CD4-positive, alpha-beta T cell (primary cell): Measurements from ENCODE around the gene ASRGL1. TPM values are rescaled to one million over a fixed set of nuclear protein-coding genes. Genes with fewer than 3 reads are reported as not detected.
A peak's percentile ranks its signal among the peaks of the same experiment; 100 is the strongest.

Source experiments
- ATAC-seq: fragments of 200-7000 bp; cut with Tn5 transposase; one replicate; pipeline ENCODE4 v1.10.0; 2022; ENCODE audit warnings: mild to moderate bottlenecking; ENCODE audit not compliant: poor library complexity
- CTCF ChIA-PET: fragments of 350-600 bp; sonication (Branson Sonifier 250); formaldehyde crosslinking; loops from one replicate; lab custom pipeline; 2021; ENCODE audit warnings: antibody characterized with exemption, inconsistent platforms; lab: Charles Lee
- POLR2A ChIA-PET: fragments of 350-600 bp; sonication (Branson Sonifier 250); formaldehyde crosslinking; loops from one replicate; lab custom pipeline; 2021; ENCODE audit warnings: antibody characterized with exemption, inconsistent platforms; lab: Charles Lee
- DNase-seq, 14 experiments: peaks; one replicate each; pipeline ENCODE4 v3.0.0-alpha.2; 2013 to 2020; ENCODE audit warnings: mixed read lengths in 2 of 14
- H3K27ac ChIP-seq, 2 donors: one replicate each; pipeline versions ENCODE4 v1.5.1 to v1.7.0; 2013; ENCODE audit warnings: low read length in 2 of 2, low read depth in 1 of 2, mild to moderate bottlenecking in 1 of 2
- H3K27me3 ChIP-seq, 2 experiments: 1 replicate in 1 of 2; 2 replicates in 1 of 2; pipeline versions ENCODE4 v1.6.1 to v1.7.0; 2013; ENCODE audit warnings: low read length in 2 of 2, control low read depth in 1 of 2, mild to moderate bottlenecking in 1 of 2, moderate library complexity in 1 of 2; ENCODE audit not compliant: insufficient read depth in 2 of 2, control insufficient read depth in 1 of 2
- H3K36me3 ChIP-seq: one replicate; pipeline ENCODE4 v1.6.1; 2013; ENCODE audit warnings: low read length, control low read depth; ENCODE audit not compliant: insufficient read depth
- H3K4me1 ChIP-seq: one replicate; pipeline ENCODE4 v1.6.1; 2013; ENCODE audit warnings: low read length, control low read depth; ENCODE audit not compliant: insufficient read depth
- H3K4me3 ChIP-seq: one replicate; pipeline ENCODE4 v1.5.1; 2013; ENCODE audit warnings: mild to moderate bottlenecking, low read length, moderate library complexity
- H3K9me3 ChIP-seq, 2 experiments: 1 replicate in 1 of 2; 2 replicates in 1 of 2; pipeline versions ENCODE4 v1.6.1 to v1.7.0; 2013; ENCODE audit warnings: low read length in 2 of 2, mild to moderate bottlenecking in 2 of 2, control low read depth in 1 of 2, moderate library complexity in 1 of 2; ENCODE audit not compliant: control insufficient read depth in 1 of 2, insufficient read depth in 1 of 2
- H3K27ac Mint-ChIP-seq: one replicate; pipeline ENCODE4 v1.8.0; 2020; ENCODE audit warnings: mixed read lengths
- H3K27me3 Mint-ChIP-seq: one replicate; pipeline ENCODE4 v1.8.0; 2021; ENCODE audit warnings: mixed read lengths
- H3K36me3 Mint-ChIP-seq: one replicate; pipeline ENCODE4 v1.8.0; 2021; ENCODE audit warnings: low read depth, mixed read lengths
- H3K4me1 Mint-ChIP-seq: one replicate; pipeline ENCODE4 v1.8.0; 2021; ENCODE audit warnings: low read depth, mixed read lengths
- H3K4me3 Mint-ChIP-seq: one replicate; pipeline ENCODE4 v1.8.0; 2020; ENCODE audit warnings: mild to moderate bottlenecking, mixed read lengths
- H3K9me3 Mint-ChIP-seq: one replicate; pipeline ENCODE4 v1.8.0; 2020; ENCODE audit warnings: mixed read lengths
- intact Hi-C, 2 experiments: fragments of 100-400 bp; cut with DNase I in 1 of 2; cut with micrococcal nuclease in 1 of 2; formaldehyde crosslinking; loops; one replicate each; pipeline versions ENCODE4 v1.15.1 to v1.9.0; 2023 to 2025; cut with DNase I, micrococcal nuclease
- total RNA-seq, 174 experiments: library from RNA in 2 of 174; stranded (reverse) in 2 of 174; gene quantifications; one replicate each; pipeline ENCODE4 v1.2.3 and lab custom pipeline; 2021 to 2026
- TF ChIP-seq, protein P1 (sequence below): fragments of 200-600 bp; IDR thresholded peaks from one replicate; pipeline ENCODE4 v1.8.0; 2022; ENCODE audit warnings: antibody characterized with exemption, mild to moderate bottlenecking

Gene ASRGL1
- total RNA-seq, 2 experiments from 2014 or later, result 0.74 to 0.81 TPM

DNA sequence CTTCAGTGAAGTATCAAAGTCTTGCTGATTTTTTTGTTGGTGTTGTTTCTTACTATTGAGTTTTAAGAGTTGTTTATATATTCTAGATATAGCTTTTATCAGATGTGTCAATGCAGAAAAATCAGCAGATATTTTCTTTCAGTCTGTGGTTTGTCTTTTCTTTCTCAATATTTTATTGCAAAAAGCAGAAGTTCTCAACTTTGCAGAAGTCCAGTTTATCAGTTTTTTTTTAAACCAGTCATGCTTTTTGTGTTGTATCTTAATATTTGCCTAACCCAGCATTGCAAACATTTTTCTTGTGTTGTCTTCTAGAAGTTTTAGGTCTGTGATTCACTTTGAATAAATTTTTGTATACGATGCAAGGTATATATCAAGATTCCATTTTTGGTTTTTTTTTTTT lies 7.0 kb downstream of the ASRGL1 start:
- ATAC-seq, result no peak
- Histone ChIP-seq H3K4me1 (no peaks in the 10 kb centered on the region), H3K36me3 (no peaks in the 10 kb centered on the region), H3K4me3 (no peak overlapping the region), H3K27me3 (no peaks in the 10 kb centered on the region), H3K27ac (no peak overlapping the region), H3K9me3 (no peaks in the 10 kb centered on the region)
- intact Hi-C loops, result no loop called here
- ChIA-PET POLR2A (no interaction called here), CTCF (interaction anchor here (0.6 to 0.7 kb wide), 3 partner anchors 9 to 1719 kb away, joined by 3 read pairs; no protein-coding TSS in a partner anchor)
- H3K36me3 Mint-ChIP-seq, result no peaks in the 10 kb centered on the region
- TF ChIP-seq, protein P1, sequence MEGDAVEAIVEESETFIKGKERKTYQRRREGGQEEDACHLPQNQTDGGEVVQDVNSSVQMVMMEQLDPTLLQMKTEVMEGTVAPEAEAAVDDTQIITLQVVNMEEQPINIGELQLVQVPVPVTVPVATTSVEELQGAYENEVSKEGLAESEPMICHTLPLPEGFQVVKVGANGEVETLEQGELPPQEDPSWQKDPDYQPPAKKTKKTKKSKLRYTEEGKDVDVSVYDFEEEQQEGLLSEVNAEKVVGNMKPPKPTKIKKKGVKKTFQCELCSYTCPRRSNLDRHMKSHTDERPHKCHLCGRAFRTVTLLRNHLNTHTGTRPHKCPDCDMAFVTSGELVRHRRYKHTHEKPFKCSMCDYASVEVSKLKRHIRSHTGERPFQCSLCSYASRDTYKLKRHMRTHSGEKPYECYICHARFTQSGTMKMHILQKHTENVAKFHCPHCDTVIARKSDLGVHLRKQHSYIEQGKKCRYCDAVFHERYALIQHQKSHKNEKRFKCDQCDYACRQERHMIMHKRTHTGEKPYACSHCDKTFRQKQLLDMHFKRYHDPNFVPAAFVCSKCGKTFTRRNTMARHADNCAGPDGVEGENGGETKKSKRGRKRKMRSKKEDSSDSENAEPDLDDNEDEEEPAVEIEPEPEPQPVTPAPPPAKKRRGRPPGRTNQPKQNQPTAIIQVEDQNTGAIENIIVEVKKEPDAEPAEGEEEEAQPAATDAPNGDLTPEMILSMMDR, result no peak
- H3K9me3 Mint-ChIP-seq, result no peaks in the 10 kb centered on the region
- no peak overlapping the region for H3K4me3 Mint-ChIP-seq
- H3K27me3 Mint-ChIP-seq, result peaks cover 9% of the 10 kb centered on the region
- H3K27ac Mint-ChIP-seq, result no peak overlapping the region
- H3K4me1 Mint-ChIP-seq, result no peaks in the 10 kb centered on the region
- DNase-seq, result no peak

DNA sequence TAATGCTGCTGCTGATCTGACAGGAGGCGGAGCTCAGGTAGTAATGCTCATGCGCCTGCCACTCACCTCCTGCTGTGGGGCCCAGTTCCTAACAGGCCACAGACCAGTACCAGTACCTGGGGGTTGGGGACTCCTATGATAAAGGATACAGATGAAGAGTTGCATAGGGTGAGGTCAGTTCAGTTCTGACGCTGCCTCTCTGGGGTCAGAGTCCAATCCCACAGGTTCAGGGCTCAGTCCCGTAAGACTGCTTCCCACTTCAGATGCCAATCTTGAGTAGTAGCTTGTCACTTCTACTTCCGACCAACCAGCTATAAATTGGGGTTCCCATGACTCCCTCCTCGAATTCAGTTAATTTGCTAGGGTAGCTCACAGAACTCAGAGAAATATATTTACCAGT lies 8.6 kb downstream of the ASRGL1 start:
- H3K36me3 ChIP-seq, result no peaks in the 10 kb centered on the region
- no peaks in the 10 kb centered on the region for H3K9me3 Mint-ChIP-seq
- no peaks in the 10 kb centered on the region for H3K27me3 ChIP-seq
- TF ChIP-seq, protein P1, result no peak
- no peak overlapping the region for H3K27ac Mint-ChIP-seq
- no peaks in the 10 kb centered on the region for H3K36me3 Mint-ChIP-seq
- no peaks in the 10 kb centered on the region for H3K9me3 ChIP-seq
- ATAC-seq (no peak), DNase-seq (no peak)
- no peak overlapping the region for H3K27ac ChIP-seq
- intact Hi-C loops, result no loop called here
- POLR2A ChIA-PET, result no interaction called here
- H3K4me1 ChIP-seq, result no peaks in the 10 kb centered on the region
- no peaks in the 10 kb centered on the region for H3K4me1 Mint-ChIP-seq
- CTCF ChIA-PET, result no interaction called here
- H3K4me3 Mint-ChIP-seq, result no peak overlapping the region
- H3K4me3 ChIP-seq, result no peak overlapping the region
- H3K27me3 Mint-ChIP-seq, result no peaks in the 10 kb centered on the region

DNA sequence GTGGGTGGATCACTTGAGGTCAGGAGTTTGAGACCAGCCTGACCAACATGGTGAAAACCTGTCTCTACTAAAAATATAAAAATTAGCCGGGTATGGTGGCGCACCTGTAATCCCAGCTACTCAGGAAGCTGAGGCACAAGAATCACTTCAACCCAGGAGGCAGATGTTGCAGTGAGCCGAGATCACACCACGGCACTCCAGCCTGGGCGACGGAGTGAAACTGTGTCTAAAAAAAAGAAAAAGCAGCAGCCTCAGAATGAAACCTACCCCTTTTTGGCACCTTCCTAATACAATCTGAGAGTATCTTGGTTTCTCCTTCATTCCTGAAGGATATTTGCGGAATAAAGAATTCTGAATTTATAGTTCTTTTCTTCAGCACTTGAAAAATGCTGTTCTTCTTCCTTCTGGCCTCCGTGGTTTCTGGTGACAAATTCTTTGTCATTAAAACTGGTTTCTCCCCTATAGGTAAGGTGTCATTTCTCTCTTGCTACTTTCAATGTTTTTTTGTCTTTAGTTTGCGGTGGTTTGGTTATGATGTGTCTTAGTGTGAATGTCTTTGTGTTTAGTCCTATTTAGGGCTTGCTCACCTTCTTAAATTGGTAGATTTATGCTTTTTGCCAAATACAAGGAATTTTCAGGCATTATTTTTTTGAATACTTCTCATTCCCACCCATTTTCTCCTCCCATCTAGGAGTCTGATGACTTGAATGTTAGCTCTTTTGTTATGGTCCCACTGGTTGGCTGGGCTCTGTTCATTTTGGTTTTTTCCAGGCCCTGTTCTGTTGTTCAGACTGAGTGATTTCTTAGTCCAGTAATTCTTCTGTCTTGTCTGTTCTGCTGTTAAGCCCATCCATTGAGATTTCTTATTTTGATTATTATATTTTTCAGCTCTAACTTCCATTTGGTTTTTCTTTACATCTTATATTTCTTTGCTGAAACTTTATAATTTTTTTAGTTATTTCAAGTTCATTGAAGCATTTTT lies 15.4 kb downstream of the ASRGL1 start:
- POLR2A ChIA-PET, result no interaction called here
- no peaks in the 10 kb centered on the region for H3K36me3 Mint-ChIP-seq
- H3K4me1 ChIP-seq, result no peaks in the 10 kb centered on the region
- no peaks in the 10 kb centered on the region for H3K4me1 Mint-ChIP-seq
- no peak overlapping the region for H3K4me3 Mint-ChIP-seq
- H3K9me3 ChIP-seq, result no peaks in the 10 kb centered on the region
- DNase-seq (peak in 1 of 14 experiments; percentile 16), ATAC-seq (no peak)
- intact Hi-C loops, result no loop called here
- H3K27me3 ChIP-seq, result no peaks in the 10 kb centered on the region
- H3K9me3 Mint-ChIP-seq, result no peaks in the 10 kb centered on the region
- no peaks in the 10 kb centered on the region for H3K27me3 Mint-ChIP-seq
- CTCF ChIA-PET, result interaction anchor here (0.7 to 1.1 kb wide), 2 partner anchors 8 to 12 kb away, joined by 3 to 5 read pairs; no protein-coding TSS in a partner anchor
- H3K27ac Mint-ChIP-seq, result no peak overlapping the region
- H3K4me3 ChIP-seq, result no peak overlapping the region
- TF ChIP-seq, protein P1, result no peak
- no peak overlapping the region for H3K27ac ChIP-seq
- H3K36me3 ChIP-seq, result no peaks in the 10 kb centered on the region
